GM12878 (cell line): ENCODE results near the gene KRTAP26-1.

ENCODE experiments used
- BRCA1 ChIP-seq: IDR thresholded peaks from 2 replicates; pipeline ENCODE4 v1.6.1; 2011; ENCODE audit warnings: low read depth, low read length, improper control_type of control experiment
- CEBPB ChIP-seq, 2 experiments: fragments of 150-350 bp in 1 of 2; IDR thresholded peaks; 2 replicates each; pipeline ENCODE4 v1.6.1; 2012 to 2014; ENCODE audit warnings: low read depth in 2 of 2, low read length in 2 of 2, borderline replicate concordance in 1 of 2, inconsistent platforms in 1 of 2
- CHD4 ChIP-seq: fragments of 200-600 bp; sonication (generic); IDR thresholded peaks from 2 replicates; pipeline ENCODE4 v1.6.1; 2016; ENCODE audit warnings: mild to moderate bottlenecking
- EZH2 ChIP-seq: IDR thresholded peaks from 2 replicates; pipeline ENCODE4 v1.6.1; 2012; ENCODE audit warnings: low read depth, mild to moderate bottlenecking, control low read depth, inconsistent platforms, low read length, borderline replicate concordance; ENCODE audit not compliant: control insufficient read depth
- FOXM1 ChIP-seq: IDR thresholded peaks from 2 replicates; pipeline ENCODE4 v1.6.1; 2012; ENCODE audit warnings: low read depth, mild to moderate bottlenecking, inconsistent platforms, low read length, moderate library complexity
- NFIC ChIP-seq: IDR thresholded peaks from 2 replicates; pipeline ENCODE4 v1.6.1; 2012; ENCODE audit warnings: low read depth, mild to moderate bottlenecking, inconsistent platforms, low read length, moderate library complexity
- POLR2A ChIP-seq: IDR thresholded peaks from 2 replicates; pipeline ENCODE4 v1.6.1; 2011; ENCODE audit warnings: low read depth, mild to moderate bottlenecking, low read length
- POLR2AphosphoS5 ChIP-seq: IDR thresholded peaks from 2 replicates; pipeline ENCODE4 v1.6.1; 2011; ENCODE audit warnings: mild to moderate bottlenecking, low read length, inconsistent platforms
- RB1 ChIP-seq: fragments of 450-650 bp; formaldehyde crosslinking; IDR thresholded peaks from 2 replicates; pipeline ENCODE4 v1.6.1; 2017; ENCODE audit warnings: mild to moderate bottlenecking, borderline replicate concordance
- SMC3 ChIP-seq: IDR thresholded peaks from 2 replicates; pipeline ENCODE4 v1.6.1; 2011; ENCODE audit warnings: low read length, improper control_type of control experiment, borderline replicate concordance
- TAF1 ChIP-seq: IDR thresholded peaks from 2 replicates; pipeline ENCODE4 v1.6.1; 2011; ENCODE audit warnings: mild to moderate bottlenecking, low read depth, low read length, borderline replicate concordance
- TF ChIP-seq, protein P1 (sequence below): fragments of 450-650 bp; IDR thresholded peaks from 2 replicates; pipeline ENCODE4 v1.6.1; 2018; ENCODE audit warnings: borderline replicate concordance, mild to moderate bottlenecking; ENCODE audit not compliant: partially characterized antibody
- TF ChIP-seq, protein P2 (sequence below): IDR thresholded peaks from 2 replicates; pipeline ENCODE4 v1.6.1; 2011; ENCODE audit warnings: mild to moderate bottlenecking, low read depth, low read length, moderate library complexity; ENCODE audit not compliant: insufficient replicate concordance
- TF ChIP-seq, protein P3 (sequence below), 3 experiments: IDR thresholded peaks in 2 of 3; conservative IDR thresholded peaks in 1 of 3; 2 replicates each; pipeline ENCODE4 v1.5.1; 2011; ENCODE audit warnings: low read depth in 3 of 3, low read length in 3 of 3, mild to moderate bottlenecking in 3 of 3, control low read depth in 2 of 3, moderate library complexity in 2 of 3, inconsistent platforms in 1 of 3, mixed read lengths in 1 of 3; ENCODE audit not compliant: control insufficient read depth in 2 of 3, insufficient read depth in 1 of 3; ENCODE audit errors: extremely low read depth in 1 of 3

DNA sequence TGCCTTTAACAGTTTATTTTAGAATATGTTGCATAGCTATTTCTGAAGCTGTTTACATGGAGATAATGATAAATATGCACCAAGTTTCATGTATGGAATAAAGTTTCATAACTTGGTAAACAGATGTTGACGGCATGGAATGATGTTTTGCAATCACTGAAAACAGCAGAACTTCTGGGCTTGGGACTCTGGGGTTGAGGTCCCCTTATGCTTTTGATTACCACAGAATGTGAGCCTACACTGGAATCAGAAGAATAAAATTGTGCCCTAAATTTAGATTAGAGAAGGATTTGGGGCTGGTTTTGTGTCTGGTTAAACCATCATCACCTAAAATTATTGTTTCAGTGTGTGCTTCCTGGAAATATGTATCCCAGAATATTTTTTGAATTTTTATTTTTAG lies 48.5 kb downstream of the KRTAP26-1 start:
- TF ChIP-seq FOXM1 (no peak), BRCA1 (no peak), CEBPB (IDR thresholded peaks at IDR 0.05; ENCODE audit: borderline replicate concordance in 1 of 2, low read depth in 2 of 2, low read length in 2 of 2) (no peak), POLR2A (no peak), RB1 (no peak), TAF1 (no peak), POLR2AphosphoS5 (no peak), SMC3 (no peak), NFIC (no peak), EZH2 (no peak), CHD4 (no peak)
- TF ChIP-seq, protein P1, sequence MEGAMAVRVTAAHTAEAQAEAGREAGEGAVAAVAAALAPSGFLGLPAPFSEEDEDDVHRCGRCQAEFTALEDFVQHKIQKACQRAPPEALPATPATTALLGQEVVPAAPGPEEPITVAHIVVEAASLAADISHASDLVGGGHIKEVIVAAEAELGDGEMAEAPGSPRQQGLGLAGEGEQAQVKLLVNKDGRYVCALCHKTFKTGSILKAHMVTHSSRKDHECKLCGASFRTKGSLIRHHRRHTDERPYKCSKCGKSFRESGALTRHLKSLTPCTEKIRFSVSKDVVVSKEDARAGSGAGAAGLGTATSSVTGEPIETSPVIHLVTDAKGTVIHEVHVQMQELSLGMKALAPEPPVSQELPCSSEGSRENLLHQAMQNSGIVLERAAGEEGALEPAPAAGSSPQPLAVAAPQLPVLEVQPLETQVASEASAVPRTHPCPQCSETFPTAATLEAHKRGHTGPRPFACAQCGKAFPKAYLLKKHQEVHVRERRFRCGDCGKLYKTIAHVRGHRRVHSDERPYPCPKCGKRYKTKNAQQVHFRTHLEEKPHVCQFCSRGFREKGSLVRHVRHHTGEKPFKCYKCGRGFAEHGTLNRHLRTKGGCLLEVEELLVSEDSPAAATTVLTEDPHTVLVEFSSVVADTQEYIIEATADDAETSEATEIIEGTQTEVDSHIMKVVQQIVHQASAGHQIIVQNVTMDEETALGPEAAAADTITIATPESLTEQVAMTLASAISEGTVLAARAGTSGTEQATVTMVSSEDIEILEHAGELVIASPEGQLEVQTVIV = no peak
- TF ChIP-seq, protein P2, sequence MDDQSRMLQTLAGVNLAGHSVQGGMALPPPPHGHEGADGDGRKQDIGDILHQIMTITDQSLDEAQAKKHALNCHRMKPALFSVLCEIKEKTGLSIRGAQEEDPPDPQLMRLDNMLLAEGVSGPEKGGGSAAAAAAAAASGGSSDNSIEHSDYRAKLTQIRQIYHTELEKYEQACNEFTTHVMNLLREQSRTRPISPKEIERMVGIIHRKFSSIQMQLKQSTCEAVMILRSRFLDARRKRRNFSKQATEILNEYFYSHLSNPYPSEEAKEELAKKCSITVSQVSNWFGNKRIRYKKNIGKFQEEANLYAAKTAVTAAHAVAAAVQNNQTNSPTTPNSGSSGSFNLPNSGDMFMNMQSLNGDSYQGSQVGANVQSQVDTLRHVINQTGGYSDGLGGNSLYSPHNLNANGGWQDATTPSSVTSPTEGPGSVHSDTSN = no peak
- TF ChIP-seq, protein P3, sequence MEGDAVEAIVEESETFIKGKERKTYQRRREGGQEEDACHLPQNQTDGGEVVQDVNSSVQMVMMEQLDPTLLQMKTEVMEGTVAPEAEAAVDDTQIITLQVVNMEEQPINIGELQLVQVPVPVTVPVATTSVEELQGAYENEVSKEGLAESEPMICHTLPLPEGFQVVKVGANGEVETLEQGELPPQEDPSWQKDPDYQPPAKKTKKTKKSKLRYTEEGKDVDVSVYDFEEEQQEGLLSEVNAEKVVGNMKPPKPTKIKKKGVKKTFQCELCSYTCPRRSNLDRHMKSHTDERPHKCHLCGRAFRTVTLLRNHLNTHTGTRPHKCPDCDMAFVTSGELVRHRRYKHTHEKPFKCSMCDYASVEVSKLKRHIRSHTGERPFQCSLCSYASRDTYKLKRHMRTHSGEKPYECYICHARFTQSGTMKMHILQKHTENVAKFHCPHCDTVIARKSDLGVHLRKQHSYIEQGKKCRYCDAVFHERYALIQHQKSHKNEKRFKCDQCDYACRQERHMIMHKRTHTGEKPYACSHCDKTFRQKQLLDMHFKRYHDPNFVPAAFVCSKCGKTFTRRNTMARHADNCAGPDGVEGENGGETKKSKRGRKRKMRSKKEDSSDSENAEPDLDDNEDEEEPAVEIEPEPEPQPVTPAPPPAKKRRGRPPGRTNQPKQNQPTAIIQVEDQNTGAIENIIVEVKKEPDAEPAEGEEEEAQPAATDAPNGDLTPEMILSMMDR (IDR thresholded peaks at IDR 0.05 in 2 of 3, conservative IDR thresholded peaks at IDR 0.05 in 1 of 3; ENCODE audit: control insufficient read depth in 2 of 3, extremely low read depth in 1 of 3, insufficient read depth in 1 of 3, low read depth in 3 of 3, low read length in 3 of 3) = no peak
